ENCODE data around the gene RBM4B.
"Not testable (repeated sequence)": the region's sequence is repeated elsewhere in the genome, so short reads cannot be mapped to it uniquely, and the experiment has no call there.

The RBM4B gene

DNA sequence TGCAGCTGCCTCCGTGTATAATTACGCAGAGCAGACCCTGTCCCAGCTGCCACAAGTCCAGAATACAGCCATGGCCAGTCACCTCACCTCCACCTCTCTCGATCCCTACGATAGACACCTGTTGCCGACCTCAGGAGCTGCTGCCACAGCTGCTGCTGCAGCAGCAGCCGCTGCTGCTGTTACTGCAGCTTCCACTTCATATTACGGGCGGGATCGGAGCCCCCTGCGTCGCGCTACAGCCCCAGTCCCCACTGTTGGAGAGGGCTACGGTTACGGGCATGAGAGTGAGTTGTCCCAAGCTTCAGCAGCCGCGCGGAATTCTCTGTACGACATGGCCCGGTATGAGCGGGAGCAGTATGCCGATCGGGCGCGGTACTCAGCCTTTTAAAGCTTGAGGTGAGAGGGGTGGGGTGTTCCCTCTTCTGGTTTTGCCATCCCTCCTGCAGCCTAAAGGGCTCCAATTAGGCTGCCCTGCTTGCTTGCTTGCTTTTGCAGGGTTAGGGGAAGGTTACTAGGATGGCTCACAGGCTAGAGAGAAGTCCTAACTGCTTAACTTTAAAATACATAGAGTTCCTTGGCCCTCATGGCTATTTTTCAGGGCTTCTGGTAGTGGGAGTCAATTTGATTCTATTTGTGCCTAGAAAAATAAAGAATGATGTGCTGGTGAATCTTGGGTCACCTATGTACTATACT lies 33.8 kb downstream of the RBM4B start:
- no peak for DNase-seq (ENCODE audit: low read depth in 1 of 2, low spot score in 1 of 2)

DNA sequence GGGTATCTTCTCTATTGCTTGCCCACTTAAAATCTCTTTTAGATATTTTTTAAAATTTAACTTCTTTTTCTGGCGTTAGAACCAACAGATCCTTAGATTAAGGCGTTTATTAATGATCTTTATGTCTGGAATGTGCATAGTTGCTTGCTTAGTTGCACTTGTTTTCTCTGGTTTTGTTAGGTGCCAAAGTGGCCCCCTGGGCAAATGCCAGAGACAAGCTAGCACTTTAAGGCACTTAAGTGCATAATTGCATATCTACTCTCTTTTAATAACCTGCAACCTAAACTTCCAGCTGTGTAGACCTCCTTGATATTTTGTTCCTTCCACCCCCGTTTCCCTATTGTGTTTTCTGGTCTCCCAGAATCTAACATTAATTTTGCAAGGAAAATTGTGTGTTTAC lies 35.9 kb downstream of the RBM4B start:
- no peak for DNase-seq (ENCODE audit: low read depth in 1 of 2, low spot score in 1 of 2)

DNA sequence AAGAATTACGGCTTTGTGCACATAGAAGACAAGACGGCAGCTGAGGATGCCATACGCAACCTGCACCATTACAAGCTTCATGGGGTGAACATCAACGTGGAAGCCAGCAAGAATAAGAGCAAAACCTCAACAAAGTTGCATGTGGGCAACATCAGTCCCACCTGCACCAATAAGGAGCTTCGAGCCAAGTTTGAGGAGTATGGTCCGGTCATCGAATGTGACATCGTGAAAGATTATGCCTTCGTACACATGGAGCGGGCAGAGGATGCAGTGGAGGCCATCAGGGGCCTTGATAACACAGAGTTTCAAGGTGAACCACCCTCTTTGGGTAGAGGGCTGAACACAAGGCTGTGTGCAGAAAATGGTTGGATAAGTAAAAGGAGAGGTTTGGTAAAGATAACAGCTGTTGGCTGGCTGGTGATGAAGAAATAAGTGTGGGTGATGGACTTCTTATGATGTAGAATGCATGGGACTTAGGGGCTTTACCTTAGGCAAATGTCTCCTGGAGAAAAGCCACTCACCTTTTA lies 37.8 kb downstream of the RBM4B start:
- not testable (repeated sequence) for DNase-seq (ENCODE audit: low read depth in 1 of 2, low spot score in 1 of 2)

DNA sequence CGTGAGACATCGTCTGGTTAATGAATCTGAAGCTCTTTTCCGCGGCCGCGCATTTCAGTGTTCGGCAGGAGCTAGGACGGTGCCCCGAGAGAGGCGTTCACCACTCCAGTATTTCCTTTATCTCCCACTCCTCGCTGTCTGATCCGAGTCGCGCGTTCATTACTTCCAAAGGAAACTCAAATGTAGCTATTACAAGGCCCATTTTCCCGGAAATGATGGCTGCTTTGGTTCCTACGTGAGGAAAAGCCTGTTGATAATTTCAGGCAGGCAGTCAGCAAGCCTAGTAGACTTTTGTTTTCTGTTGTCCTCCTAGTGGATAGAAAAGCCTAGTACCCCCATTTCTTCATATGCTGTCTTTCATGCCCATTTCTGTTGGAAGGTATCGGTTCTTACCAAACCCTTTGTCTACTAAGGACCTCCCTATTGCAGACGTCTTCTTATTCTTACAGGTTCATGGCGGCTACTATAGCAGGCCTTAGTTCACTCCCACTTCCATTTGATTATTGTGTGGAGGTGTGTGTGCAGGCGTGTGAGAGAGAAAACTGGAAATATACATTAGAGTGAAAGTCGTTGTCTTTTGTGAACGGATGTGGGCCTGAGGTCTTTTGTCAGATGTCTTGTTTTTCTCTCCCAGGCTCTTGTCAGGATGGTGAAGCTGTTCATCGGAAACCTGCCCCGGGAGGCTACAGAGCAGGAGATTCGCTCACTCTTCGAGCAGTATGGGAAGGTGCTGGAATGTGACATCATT lies 38.4 kb downstream of the RBM4B start:
- peak in 1 of 2 donors; percentile 21 for DNase-seq (ENCODE audit: low read depth in 1 of 2, low spot score in 1 of 2)

DNA sequence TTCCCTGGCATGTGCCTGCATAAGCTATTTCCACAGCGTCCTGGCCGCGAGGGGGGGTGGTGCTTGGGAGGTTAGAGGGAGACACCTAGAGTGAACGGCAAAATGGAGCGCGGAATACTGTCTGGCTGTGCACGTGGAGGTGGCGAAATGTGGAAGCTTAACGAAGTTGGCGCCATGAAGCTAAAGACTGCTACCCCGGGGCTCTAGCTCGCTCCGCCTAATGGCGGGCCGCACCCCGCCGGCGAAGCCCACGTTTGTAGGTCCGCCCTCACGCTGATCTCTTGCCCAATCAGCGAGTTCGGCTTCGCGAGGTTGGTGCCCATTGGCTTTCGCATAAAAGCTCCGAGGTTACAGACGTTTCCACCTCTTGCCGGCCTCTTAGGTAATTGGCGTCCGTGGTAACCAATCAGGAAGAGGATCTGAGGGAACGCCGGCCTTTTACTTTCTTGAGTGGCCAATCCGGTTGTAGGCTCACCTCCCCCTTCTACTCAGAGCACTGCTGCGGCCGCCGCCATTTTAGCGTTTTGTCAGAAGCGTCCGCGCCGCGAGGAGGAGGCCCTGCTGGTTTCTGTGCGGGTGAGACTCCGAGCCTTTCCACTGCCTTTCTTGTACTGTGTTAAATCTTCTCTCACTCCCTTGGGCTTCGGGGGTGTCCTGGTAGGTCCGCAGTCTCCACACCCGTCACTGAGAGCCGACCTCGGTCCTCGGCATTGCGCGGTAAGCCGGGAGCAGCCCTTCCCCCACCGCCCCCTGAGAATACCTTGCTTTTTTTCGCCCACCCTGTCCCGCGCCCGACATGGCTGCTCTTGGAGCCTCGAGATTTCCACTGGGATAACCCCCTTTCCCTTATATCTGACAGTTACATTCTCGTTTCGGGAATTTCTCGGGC lies 39.3 kb downstream of the RBM4B start, which contains the start of gene RBM4:
Gene RBM4, plus strand, starts transcription at position 527 of the 889 bp plus-strand sequence. CDS start 1,009 bp downstream, outside the sequence.
- DNase-seq (ENCODE audit: low read depth in 1 of 2, low spot score in 1 of 2) = peak; percentile 76 to 98

DNA sequence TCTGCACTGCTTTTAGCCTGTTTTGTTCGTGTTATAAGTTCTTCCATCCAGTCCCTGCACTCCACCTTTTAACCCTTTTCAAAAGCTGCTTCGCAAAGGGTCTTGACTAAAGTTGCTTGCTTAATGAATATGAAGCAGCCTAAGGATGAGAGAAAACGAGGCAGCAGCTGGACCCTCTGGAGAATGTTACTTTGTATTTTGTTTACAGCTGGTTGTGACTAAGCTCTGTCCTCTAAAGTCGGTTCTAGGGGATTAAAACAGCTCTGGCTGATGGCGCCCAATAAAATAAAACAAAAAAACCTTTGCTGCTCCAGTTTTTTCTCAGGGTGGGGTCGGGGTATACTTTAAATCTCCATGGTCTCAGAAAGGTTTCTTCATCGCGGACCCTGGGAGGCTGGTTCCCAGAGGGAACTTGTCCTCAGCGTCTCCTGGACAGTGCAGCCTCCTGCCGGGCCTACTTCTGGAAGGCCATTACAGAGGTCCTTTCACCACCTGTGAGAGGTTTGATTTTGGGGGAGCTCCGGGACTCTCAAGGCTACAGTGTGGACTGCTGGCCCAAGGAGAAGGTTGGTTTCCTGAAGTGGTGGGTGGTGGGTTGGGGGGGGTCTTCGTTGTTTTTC lies 40.0 kb downstream of the RBM4B start:
- DNase-seq (ENCODE audit: low read depth in 1 of 2, low spot score in 1 of 2) = no peak

DNA sequence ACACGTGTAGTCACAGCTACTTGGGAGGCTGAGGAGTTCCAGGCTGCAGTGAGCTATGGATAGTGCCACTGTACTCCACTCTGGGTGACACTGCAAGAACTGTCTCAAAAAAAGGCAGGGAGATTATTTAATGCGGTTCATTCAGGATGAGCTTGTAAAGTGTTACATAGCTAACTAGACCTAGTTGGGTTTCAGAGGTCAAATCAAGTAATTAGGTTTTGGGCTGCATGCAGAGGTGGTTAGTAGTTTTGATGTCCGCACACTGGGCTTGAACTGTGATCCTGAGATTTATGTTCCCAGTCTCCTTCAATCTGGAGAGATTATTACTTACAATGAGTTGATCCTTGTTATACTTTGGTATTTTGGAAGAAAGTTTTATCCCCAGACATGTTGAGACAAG lies 41.3 kb downstream of the RBM4B start:
- no peak for DNase-seq (ENCODE audit: low read depth in 1 of 2, low spot score in 1 of 2)

DNA sequence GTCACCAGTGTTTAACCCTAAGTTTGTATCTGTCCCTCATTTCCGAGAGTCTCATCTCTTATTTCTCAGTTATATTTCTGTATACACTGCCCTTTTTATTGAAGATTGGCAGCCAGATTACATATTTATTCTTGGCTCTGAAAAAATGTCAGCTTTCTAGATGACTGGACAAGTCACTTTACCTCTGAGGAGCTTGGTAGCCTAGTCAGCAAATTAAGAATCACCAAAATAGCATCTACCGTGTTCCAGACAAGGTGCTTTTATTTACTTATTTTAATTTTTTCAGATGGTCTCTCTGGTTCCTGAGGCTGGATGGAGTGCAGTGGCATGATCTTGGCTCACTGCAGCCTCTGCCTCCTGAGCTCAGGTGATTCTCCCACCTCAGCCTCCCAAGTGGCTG lies 44.7 kb downstream of the RBM4B start:
- DNase-seq (ENCODE audit: low read depth in 1 of 2, low spot score in 1 of 2) = no peak

DNA sequence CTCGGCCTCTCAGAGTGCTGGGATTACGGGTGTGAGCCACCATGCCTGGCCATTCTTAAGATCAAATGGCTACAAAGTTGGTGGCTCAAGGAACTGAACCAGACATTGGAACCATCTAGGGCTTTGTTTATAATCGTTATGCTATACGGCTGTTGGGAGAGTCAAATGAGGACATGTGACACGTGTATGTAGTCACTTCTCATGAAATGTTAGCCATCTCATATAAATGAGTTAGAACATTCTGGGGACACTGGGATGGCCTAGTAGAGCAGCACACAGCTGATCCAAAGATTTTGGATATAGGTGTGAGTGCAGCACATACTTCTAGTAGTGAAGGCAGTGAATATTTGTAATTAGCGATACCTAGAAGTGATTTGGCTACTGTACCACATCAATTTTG lies 45.8 kb downstream of the RBM4B start:
- DNase-seq (ENCODE audit: low read depth in 1 of 2, low spot score in 1 of 2) = no peak

DNA sequence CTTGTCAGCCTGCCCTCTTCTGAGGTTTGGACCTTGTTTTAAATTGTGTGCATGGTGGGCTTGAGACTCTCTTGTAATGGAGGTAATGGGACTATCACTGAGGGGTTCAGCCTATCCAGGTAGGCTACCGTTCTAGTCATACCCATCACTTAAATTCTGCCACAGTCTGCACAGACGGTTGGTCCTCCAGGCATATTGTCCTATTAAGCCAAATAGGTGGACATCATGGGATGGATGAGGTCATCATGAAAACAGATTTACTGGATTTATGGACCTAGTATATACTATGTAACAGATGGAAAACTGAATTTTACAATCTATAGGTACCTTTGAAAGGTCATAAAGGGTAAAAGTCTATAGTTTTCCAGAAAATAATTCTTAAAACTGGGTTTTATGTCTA lies 48.3 kb downstream of the RBM4B start:
- DNase-seq (ENCODE audit: low read depth in 1 of 2, low spot score in 1 of 2) = no peak

DNA sequence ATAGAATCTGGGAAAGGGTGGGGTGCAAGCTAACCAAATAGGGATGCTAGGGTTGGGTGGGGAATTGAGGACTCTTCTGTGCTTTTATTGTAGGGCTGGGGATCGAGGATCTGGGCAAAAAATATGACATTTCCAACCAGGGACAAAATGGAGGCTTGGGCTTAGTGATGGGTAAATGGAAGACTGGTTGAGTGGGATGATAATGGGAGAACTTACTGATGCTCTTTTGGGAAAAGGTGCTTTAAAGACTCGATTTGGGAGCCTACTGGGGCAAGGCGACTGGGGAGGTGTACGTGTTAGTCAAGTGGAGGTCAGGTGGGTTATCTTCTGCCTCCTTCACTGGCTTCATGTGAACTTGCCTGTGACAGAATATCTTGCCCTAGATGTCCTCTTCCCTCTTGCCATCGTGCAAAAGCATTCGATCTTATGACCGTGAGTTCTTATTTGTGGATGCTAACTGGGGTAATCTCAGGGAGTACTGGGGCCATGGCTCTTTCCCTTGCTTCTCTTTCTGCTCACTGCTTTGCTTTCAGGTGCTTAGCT lies 49.6 kb downstream of the RBM4B start:
- no peak for DNase-seq (ENCODE audit: low read depth in 1 of 2, low spot score in 1 of 2)

DNA sequence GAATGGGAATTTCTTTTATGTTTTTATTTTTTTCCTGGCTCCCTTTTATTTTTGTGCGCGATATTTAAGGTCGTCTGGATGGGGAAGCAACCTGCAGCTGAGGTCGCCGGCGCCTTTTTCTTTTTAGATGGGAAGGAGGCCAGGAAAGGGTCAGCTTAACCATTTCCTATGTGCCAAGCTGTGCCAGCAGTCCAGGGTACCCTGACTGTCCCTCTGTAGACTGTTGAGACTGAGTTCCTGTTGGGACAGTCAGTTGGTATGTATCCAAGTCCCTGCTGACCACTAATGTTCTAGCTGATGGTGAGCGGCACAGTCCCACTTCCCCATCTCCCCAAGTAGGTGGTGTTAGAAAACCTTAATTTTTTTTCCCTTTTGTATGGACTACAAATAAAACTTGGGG lies 50.8 kb downstream of the RBM4B start:
- no peak for DNase-seq (ENCODE audit: low read depth in 1 of 2, low spot score in 1 of 2)

DNA sequence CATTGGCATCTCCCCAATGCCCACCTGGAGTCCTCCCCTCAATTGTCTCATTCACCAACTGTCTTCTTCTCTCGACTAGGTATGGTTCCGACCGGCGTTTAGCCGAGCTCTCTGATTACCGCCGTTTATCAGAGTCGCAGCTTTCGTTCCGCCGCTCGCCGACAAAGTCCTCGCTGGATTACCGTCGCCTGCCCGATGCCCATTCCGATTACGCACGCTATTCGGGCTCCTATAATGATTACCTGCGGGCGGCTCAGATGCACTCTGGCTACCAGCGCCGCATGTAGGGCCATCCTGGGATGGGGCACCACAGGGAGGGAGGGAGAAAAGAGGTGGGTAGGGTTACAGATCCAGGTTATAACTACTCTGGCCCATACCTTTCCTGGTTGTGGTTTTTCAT lies 51.3 kb downstream of the RBM4B start:
- no peak for DNase-seq (ENCODE audit: low read depth in 1 of 2, low spot score in 1 of 2)

DNA sequence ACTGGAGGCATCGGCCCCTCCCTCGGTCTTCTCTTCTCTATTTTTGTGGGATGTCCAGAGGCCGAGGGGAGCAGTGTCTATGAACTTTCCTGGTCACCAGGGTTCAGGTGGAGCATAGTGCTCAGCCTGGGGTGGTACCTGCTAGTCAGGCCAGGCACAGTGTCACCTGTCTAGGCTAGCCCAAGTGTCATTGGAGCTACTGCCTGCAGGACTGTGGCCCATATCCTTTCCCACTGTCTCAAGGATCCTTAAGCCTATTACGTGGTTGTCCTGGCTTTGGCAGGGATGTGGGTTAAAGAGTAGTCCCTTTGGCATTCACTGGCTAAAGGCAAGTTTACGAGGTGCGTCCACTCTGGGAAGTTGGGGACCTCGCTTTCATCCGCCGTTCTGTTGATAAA lies 51.9 kb downstream of the RBM4B start:
- DNase-seq (ENCODE audit: low read depth in 1 of 2, low spot score in 1 of 2) = no peak

DNA sequence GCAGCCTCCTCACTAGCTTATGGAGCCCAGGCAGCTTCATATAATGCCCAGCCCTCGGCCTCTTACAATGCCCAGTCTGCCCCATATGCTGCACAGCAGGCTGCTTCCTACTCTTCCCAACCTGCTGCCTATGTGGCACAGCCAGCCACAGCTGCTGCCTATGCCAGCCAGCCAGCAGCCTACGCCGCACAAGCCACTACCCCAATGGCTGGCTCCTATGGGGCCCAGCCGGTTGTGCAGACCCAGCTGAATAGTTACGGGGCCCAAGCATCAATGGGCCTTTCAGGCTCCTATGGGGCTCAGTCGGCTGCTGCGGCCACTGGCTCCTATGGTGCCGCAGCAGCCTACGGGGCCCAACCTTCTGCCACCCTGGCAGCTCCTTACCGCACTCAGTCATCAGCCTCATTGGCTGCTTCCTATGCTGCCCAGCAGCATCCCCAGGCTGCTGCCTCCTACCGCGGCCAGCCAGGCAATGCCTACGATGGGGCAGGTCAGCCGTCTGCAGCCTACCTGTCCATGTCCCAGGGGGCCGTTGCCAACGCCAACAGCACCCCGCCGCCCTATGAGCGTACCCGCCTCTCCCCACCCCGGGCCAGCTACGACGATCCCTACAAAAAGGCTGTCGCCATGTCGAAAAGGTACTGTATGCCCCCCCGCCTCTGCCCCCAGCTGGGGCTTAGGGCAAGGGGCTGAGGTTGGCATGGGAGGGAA lies 52.5 kb downstream of the RBM4B start:
- DNase-seq (ENCODE audit: low read depth in 1 of 2, low spot score in 1 of 2) = no peak

DNA sequence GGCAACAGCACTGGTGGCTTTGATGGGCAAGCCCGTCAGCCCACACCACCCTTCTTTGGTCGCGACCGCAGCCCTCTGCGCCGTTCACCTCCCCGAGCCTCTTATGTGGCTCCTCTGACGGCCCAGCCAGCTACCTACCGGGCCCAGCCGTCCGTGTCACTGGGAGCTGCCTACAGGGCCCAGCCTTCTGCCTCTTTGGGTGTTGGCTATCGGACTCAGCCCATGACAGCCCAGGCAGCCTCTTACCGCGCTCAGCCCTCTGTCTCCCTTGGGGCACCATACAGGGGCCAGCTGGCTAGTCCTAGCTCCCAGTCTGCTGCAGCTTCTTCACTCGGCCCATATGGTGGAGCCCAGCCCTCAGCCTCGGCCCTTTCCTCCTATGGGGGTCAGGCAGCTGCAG lies 53.2 kb downstream of the RBM4B start:
- no peak for DNase-seq (ENCODE audit: low read depth in 1 of 2, low spot score in 1 of 2)

DNA sequence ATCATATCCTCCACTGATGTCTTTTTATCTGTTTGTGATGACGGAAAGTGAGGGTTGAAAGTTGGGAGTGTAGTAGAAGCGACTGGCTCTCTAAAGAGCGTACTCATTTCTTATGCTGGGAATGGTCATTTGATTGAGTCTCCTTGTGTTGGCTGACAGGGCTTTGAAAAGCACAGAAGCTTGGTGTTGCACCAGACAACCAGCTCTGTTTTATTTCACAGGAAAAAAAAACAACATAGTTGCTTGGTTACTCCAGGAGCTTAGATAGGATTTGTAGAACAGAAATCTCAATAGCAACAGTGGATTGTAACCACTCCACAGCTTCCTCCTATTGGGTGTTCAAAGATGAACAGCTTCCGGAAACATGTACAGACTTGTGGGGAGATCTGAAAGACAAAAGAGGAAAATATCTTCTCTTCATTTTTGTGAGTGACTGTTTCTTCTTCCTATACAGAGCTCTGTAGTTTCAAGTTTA lies 58.6 kb downstream of the RBM4B start:
- DNase-seq (ENCODE audit: low read depth in 1 of 2, low spot score in 1 of 2) = no peak

DNA sequence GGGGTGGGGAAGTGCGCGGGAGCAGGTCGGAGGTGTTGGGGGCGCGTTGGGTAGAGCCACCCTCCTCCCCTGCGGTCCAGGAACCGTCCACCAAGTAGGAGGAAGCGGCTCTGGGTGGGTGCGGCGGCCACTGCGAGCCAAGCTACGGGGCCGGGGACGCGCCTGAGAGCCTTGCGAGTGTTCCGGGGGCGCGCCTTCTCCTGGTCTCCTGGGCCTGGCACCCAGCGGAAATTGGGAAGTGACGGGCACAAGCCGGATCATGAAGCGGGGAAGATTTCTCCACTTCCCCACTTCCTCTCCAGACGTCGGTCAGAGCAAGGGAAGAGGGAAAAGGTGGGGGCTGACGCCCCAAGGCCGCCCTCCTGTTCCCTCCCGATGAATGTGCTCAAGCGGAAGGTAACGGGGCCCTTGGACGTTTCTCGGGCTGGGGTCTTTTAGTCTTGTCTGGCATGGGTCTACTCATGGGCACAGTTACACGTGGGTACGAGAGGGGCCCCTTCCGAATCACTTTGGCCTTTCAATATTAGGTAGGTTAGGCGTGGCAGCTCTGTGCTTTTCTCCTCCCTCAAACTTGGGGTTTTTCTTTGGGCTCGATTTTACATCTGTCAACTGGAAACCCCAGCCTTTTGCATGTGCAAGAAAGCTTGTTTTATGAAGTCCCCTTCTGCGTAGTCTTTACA lies 60.4 kb downstream of the RBM4B start:
- DNase-seq (ENCODE audit: low read depth in 1 of 2, low spot score in 1 of 2) = no peak

DNA sequence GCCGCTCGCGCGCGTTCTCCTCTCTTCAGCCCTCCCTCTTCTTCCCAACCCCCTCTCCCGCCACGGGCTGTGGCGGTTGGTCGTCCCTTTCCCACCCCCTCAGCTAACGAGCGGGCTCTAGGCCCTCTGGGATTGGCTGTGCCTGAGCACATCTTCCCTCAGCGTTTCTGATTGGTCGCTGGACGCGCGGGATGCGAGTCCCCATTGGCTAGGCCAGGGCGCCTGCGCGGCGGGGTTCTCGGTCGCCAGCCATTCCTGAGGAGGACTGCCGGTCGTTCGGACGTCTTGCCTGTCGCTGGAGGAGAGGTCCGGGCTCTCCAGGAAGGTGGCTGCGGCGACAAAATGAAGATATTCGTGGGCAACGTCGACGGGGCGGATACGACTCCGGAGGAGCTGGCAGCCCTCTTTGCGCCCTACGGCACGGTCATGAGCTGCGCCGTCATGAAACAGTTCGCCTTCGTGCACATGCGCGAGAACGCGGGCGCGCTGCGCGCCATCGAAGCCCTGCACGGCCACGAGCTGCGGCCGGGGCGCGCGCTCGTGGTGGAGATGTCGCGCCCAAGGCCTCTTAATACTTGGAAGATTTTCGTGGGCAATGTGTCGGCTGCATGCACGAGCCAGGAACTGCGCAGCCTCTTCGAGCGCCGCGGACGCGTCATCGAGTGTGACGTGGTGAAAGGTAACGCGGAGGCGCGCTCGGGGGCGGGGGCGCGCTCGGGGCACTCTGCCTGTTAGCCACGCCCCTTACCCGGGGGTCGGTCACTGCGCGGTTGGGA lies 61.1 kb downstream of the RBM4B start, which contains the start of gene RBM14:
Gene RBM14, plus strand, starts transcription at position 252 of the 776 bp plus-strand sequence. Its CDS starts 91 bp downstream, at position 343.
- peak; percentile 91 to 99 for DNase-seq (ENCODE audit: low read depth in 1 of 2, low spot score in 1 of 2)
